K562 (cell line): ENCODE results near the gene PTPN9. TPM values are rescaled to one million over a fixed set of nuclear protein-coding genes. Genes with fewer than 3 reads are reported as not detected.

Experiments used
- CTBP1 ChIP-seq: fragments of 450-650 bp; IDR thresholded peaks from 2 replicates; pipeline ENCODE4 v1.6.1; 2016; ENCODE audit warnings: borderline replicate concordance
- DEAF1 ChIP-seq: fragments of 450-650 bp; formaldehyde crosslinking; IDR thresholded peaks from 2 replicates; pipeline ENCODE4 v1.4.0; 2020; ENCODE audit warnings: mild to moderate bottlenecking, moderate library complexity
- GABPA ChIP-seq: fragments of 200-800 bp; sonication (Bioruptor generic); conservative IDR thresholded peaks from 2 replicates; pipeline ENCODE4 v1.6.1; 2016; ENCODE audit warnings: low read depth, missing genetic modification characterization, missing compliant biosample characterization
- GATAD2B ChIP-seq: fragments of 450-650 bp; IDR thresholded peaks from 2 replicates; pipeline ENCODE4 v1.6.1; 2017; ENCODE audit warnings: mild to moderate bottlenecking, borderline replicate concordance
- GTF2E2 ChIP-seq: fragments of 200-800 bp; sonication (Bioruptor generic); IDR thresholded peaks from 2 replicates; pipeline ENCODE4 v1.6.1; 2016; ENCODE audit warnings: missing genetic modification characterization, missing compliant biosample characterization
- MAZ ChIP-seq, 2 experiments: fragments of 450-650 bp in 1 of 2; sonication (generic) in 1 of 2; formaldehyde crosslinking; IDR thresholded peaks in 1 of 2; conservative IDR thresholded peaks in 1 of 2; 2 replicates each; pipeline versions ENCODE4 v1.4.0 to v1.5.0; 2020; ENCODE audit warnings: mild to moderate bottlenecking in 1 of 2, missing genetic modification reagents in 1 of 2
- MECOM ChIP-seq: fragments of 250-450 bp; sonication (Bioruptor Pico); IDR thresholded peaks from 2 replicates; pipeline ENCODE4 v1.8.0; 2022; ENCODE audit warnings: inconsistent platforms
- NR2F6 ChIP-seq: fragments of 450-650 bp; formaldehyde crosslinking; IDR thresholded peaks from 2 replicates; pipeline ENCODE4 v1.4.0; 2020; ENCODE audit warnings: mild to moderate bottlenecking
- RBM14 ChIP-seq: fragments of 200-400 bp; formaldehyde crosslinking; IDR thresholded peaks from 2 replicates; pipeline ENCODE4 v1.6.1; 2018; ENCODE audit warnings: low read depth, mild to moderate bottlenecking, low read length, moderate library complexity, borderline replicate concordance; ENCODE audit not compliant: insufficient read depth
- SLC30A9 ChIP-seq: fragments of 250-450 bp; sonication (Bioruptor Pico); IDR thresholded peaks from 2 replicates; pipeline ENCODE4 v1.8.0; 2022; ENCODE audit warnings: mild to moderate bottlenecking, moderate library complexity
- TCF7 ChIP-seq: sonication (generic); IDR thresholded peaks from 2 replicates; pipeline ENCODE4 v1.6.1; 2016; ENCODE audit warnings: antibody characterized with exemption, borderline replicate concordance
- XRCC4 ChIP-seq: IDR thresholded peaks from one replicate; pipeline ENCODE4 v1.6.1; 2011; ENCODE audit not compliant: insufficient read depth, insufficient read length; ENCODE audit errors: extremely low read depth
- ZNF347 ChIP-seq: fragments of 450-650 bp; formaldehyde crosslinking; IDR thresholded peaks from 2 replicates; pipeline ENCODE4 v1.4.0; 2020; ENCODE audit warnings: low read depth, mild to moderate bottlenecking, moderate library complexity
- polyA plus RNA-seq, 8 experiments: library from polyadenylated mRNA; depleted of rRNA in 4 of 8; stranded (reverse) in 5 of 8; unstranded in 3 of 8; fragments of >200 nt; fragmentation: Nextera tagmentation in 2 of 8; fragmentation: Illumina TruSeq in 1 of 8; extraction: Ambion mirVana in 2 of 8; extraction: Trizol in 1 of 8; gene quantifications; 2 replicates each; pipeline versions ENCODE4 v1.2.1 to v1.2.3, GENCODE V29; 2011 to 2014; ENCODE audit warnings: inconsistent platforms in 1 of 8, missing spikeins in 1 of 8
- total RNA-seq, 7 experiments: library from RNA; depleted of rRNA in 6 of 7; stranded (reverse); fragments of >200 nt in 6 of 7; fragmentation: Illumina TruSeq in 2 of 7; extraction: Trizol in 2 of 7; gene quantifications; 2 replicates each; pipeline versions ENCODE4 v1.2.1 to v1.2.3, GENCODE V29; 2011 to 2021; ENCODE audit warnings: low replicate concordance in 1 of 7
- TF ChIP-seq, protein P1 (sequence below), 2 experiments: IDR thresholded peaks; 2 replicates each; pipeline ENCODE4 v1.6.1; 2011; ENCODE audit warnings: borderline replicate concordance in 1 of 2, control low read depth in 1 of 2, low read depth in 1 of 2, low read length in 1 of 2, mild to moderate bottlenecking in 1 of 2, mixed read lengths in 1 of 2, moderate library complexity in 1 of 2; ENCODE audit not compliant: insufficient read depth in 1 of 2, insufficient read length in 1 of 2, poor library complexity in 1 of 2, severe bottlenecking in 1 of 2; ENCODE audit errors: extremely low read depth in 1 of 2
- TF ChIP-seq, protein P2 (sequence below): IDR thresholded peaks from 2 replicates; pipeline ENCODE4 v1.6.1; 2016; ENCODE audit warnings: missing genetic modification characterization, missing compliant biosample characterization
- TF ChIP-seq, protein P3 (sequence below): sonication (generic); formaldehyde crosslinking; IDR thresholded peaks from 2 replicates; pipeline ENCODE4 v1.8.1; 2023; ENCODE audit warnings: mild to moderate bottlenecking, missing genetic modification reagents
- TF ChIP-seq, protein P4 (sequence below): fragments of 250-450 bp; sonication (Bioruptor Pico); IDR thresholded peaks from 2 replicates; pipeline ENCODE4 v1.5.0; 2020; ENCODE audit warnings: mild to moderate bottlenecking, borderline replicate concordance

The PTPN9 gene
- total and polyA plus RNA-seq, 9 of the 15 experiments (the other 6 are each of a cell fraction or from before 2014, with no cell fraction given), result 5.0 to 24.0 (median 14.2) TPM

DNA sequence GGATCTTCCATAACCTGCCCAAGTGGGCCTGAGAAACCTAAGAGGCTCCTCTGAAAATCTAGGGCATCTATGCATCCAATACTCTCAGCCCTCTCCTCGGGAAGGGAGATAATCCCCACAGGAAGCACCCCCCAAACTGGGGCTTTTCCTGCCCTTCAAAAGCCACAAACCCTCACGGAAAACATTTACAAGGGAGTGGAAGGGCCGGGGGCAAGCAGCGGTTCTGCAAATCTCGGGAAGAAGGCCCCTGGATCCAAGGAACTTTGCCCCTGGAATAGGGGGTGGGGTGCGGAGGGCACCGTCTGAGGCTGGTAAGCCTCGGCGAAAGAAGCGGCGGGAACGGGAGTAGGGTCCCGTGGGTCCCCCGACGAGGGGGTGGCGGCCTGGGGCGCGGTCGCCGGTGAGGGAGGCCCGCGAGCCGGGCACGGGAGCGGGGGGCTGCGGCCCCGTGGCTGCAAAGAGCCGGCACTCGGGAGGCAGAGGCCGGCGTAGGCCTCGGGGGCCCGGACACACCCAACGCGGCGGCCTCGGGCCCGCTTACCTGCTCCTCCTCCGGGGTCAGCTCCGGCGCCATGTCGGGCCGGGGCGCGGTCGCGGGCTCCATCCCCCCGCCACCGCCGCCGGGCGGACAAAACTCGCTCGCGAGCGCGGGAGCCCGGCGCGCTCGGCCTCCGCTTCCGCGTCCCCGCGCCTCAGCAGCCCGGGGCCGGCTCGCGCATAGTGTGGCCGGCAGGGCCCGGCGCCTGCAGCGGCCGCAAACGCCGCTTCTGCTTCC lies 755 bp downstream of the PTPN9 start (continued):
- TF ChIP-seq SLC30A9 (CRISPR knock-in tag), result no peak
- TF ChIP-seq RBM14, result no peak
- no peak for TF ChIP-seq MECOM (CRISPR knock-in tag)
- peak; percentile 12 to 35; a peak in 2 of 4 replicates for TF ChIP-seq MAZ (CRISPR knock-in tag; conservative IDR thresholded peaks at IDR 0.05 in 1 of 2, IDR thresholded peaks at IDR 0.05 in 1 of 2)
- TF ChIP-seq GATAD2B, result peak; percentile 76; the same call in 1 of the 2 replicates
- TF ChIP-seq XRCC4, result no peak
- TF ChIP-seq, protein P1, sequence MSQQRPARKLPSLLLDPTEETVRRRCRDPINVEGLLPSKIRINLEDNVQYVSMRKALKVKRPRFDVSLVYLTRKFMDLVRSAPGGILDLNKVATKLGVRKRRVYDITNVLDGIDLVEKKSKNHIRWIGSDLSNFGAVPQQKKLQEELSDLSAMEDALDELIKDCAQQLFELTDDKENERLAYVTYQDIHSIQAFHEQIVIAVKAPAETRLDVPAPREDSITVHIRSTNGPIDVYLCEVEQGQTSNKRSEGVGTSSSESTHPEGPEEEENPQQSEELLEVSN (IDR thresholded peaks at IDR 0.05; ENCODE audit: borderline replicate concordance in 1 of 2, extremely low read depth in 1 of 2, insufficient read depth in 1 of 2, insufficient read length in 1 of 2, low read depth in 1 of 2, low read length in 1 of 2, poor library complexity in 1 of 2, severe bottlenecking in 1 of 2), result peak in 1 of 2 experiments; percentile 77
- TF ChIP-seq, protein P2, sequence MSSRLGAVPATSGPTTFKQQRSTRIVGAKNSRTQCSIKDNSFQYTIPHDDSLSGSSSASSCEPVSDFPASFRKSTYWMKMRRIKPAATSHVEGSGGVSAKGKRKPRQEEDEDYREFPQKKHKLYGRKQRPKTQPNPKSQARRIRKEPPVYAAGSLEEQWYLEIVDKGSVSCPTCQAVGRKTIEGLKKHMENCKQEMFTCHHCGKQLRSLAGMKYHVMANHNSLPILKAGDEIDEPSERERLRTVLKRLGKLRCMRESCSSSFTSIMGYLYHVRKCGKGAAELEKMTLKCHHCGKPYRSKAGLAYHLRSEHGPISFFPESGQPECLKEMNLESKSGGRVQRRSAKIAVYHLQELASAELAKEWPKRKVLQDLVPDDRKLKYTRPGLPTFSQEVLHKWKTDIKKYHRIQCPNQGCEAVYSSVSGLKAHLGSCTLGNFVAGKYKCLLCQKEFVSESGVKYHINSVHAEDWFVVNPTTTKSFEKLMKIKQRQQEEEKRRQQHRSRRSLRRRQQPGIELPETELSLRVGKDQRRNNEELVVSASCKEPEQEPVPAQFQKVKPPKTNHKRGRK (tag), result no peak
- TF ChIP-seq, protein P3, sequence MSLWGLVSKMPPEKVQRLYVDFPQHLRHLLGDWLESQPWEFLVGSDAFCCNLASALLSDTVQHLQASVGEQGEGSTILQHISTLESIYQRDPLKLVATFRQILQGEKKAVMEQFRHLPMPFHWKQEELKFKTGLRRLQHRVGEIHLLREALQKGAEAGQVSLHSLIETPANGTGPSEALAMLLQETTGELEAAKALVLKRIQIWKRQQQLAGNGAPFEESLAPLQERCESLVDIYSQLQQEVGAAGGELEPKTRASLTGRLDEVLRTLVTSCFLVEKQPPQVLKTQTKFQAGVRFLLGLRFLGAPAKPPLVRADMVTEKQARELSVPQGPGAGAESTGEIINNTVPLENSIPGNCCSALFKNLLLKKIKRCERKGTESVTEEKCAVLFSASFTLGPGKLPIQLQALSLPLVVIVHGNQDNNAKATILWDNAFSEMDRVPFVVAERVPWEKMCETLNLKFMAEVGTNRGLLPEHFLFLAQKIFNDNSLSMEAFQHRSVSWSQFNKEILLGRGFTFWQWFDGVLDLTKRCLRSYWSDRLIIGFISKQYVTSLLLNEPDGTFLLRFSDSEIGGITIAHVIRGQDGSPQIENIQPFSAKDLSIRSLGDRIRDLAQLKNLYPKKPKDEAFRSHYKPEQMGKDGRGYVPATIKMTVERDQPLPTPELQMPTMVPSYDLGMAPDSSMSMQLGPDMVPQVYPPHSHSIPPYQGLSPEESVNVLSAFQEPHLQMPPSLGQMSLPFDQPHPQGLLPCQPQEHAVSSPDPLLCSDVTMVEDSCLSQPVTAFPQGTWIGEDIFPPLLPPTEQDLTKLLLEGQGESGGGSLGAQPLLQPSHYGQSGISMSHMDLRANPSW (CRISPR knock-in tag), result no peak
- TF ChIP-seq GTF2E2 (tag), result no peak
- TF ChIP-seq NR2F6 (CRISPR knock-in tag), result no peak
- TF ChIP-seq, protein P4, sequence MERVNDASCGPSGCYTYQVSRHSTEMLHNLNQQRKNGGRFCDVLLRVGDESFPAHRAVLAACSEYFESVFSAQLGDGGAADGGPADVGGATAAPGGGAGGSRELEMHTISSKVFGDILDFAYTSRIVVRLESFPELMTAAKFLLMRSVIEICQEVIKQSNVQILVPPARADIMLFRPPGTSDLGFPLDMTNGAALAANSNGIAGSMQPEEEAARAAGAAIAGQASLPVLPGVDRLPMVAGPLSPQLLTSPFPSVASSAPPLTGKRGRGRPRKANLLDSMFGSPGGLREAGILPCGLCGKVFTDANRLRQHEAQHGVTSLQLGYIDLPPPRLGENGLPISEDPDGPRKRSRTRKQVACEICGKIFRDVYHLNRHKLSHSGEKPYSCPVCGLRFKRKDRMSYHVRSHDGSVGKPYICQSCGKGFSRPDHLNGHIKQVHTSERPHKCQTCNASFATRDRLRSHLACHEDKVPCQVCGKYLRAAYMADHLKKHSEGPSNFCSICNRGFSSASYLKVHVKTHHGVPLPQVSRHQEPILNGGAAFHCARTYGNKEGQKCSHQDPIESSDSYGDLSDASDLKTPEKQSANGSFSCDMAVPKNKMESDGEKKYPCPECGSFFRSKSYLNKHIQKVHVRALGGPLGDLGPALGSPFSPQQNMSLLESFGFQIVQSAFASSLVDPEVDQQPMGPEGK (CRISPR knock-in tag), result no peak
- peak; percentile 35 for TF ChIP-seq GABPA (tag)
- TF ChIP-seq DEAF1 (CRISPR knock-in tag), result no peak
- no peak; the same call in 1 of the 2 replicates for TF ChIP-seq CTBP1
- TF ChIP-seq ZNF347 (CRISPR knock-in tag), result no peak
- no peak for TF ChIP-seq TCF7
